ENCODE measurements around the gene OSBP2. TPM values are rescaled to one million over a fixed set of nuclear protein-coding genes. Genes with fewer than 3 reads are reported as not detected.

Gene OSBP2
- total RNA-seq, 4 donors from 2014 or later, result 3.3 to 7.7 (median 4.6) TPM; not detected in 1

DNA sequence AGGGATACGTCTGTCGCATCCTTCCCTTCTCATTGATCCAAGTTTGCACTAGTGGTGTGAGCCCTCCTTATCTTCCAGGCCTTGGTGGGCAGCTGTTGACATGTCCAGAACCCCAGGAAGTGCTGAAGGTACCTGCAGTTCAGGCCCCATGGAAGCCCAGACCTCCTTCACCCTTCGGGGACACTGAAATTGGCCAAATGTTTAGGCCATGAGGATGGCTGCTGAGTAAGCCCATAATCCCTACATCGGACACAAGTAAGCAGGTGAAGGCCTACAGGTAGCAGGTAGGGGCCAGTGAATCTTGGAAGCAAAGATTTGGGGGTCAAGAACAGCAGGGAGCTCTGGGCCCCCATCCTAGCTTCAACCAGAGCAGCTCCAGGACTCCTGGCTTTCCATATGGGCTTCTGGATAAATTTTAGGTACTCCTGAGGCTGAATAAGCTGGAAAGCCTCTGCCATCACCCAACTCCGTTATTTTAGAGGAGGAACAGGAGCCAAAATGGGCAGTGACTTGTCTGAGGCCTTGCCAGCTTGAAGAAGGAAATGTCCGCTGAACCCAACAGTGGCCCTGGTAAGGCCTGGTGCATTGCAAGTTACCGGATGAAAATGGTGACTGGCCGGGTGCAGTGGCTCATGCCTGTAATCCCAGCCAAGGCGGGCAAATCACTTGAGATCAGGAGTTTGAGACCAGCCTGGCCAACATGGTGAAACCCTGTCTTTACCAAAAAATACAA is 228.7 kb downstream of the OSBP2 start:
- intact Hi-C loops (cut with DNase I; ENCODE audit: low total_unique reads), result no loop called here
- DNase-seq, result no peak
- Histone ChIP-seq H3K4me3 (no peak overlapping the region), H3K27me3 (no peaks in the 10 kb centered on the region), H3K4me1 (no peaks in the 10 kb centered on the region), H3K9me3 (no peaks in the 10 kb centered on the region), H3K27ac (no peak overlapping the region), H3K36me3 (no peaks in the 10 kb centered on the region)
- TF ChIP-seq POLR2A (IDR thresholded peaks at IDR 0.05), result no peak
- TF ChIP-seq, protein P1, sequence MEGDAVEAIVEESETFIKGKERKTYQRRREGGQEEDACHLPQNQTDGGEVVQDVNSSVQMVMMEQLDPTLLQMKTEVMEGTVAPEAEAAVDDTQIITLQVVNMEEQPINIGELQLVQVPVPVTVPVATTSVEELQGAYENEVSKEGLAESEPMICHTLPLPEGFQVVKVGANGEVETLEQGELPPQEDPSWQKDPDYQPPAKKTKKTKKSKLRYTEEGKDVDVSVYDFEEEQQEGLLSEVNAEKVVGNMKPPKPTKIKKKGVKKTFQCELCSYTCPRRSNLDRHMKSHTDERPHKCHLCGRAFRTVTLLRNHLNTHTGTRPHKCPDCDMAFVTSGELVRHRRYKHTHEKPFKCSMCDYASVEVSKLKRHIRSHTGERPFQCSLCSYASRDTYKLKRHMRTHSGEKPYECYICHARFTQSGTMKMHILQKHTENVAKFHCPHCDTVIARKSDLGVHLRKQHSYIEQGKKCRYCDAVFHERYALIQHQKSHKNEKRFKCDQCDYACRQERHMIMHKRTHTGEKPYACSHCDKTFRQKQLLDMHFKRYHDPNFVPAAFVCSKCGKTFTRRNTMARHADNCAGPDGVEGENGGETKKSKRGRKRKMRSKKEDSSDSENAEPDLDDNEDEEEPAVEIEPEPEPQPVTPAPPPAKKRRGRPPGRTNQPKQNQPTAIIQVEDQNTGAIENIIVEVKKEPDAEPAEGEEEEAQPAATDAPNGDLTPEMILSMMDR (IDR thresholded peaks at IDR 0.05), result no peak

DNA sequence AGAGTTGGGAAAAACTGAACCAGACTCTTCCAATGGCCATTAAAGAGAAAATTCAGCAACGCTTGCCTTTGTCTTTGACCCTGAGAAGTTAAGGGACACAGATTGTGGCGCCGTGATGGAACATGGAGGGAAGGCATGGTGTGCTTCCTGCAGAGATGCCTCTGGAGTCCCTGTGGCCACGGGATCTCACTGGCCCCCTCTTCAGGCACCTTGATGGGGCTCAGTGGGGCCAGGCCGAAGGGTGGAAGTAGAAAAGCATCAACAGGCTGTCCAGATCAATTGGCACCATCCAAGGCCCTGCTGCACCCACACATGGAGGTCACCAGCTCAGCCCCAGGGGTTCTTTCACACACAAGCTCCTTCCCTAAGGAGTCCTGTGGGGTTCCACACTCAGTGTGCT is 231.0 kb downstream of the OSBP2 start:
- DNase-seq, result no peak
- H3K4me3 ChIP-seq, result no peak overlapping the region
- no peaks in the 10 kb centered on the region for H3K4me1 ChIP-seq
- H3K9me3 ChIP-seq, result no peaks in the 10 kb centered on the region
- H3K27ac ChIP-seq, result no peak overlapping the region
- H3K27me3 ChIP-seq, result no peaks in the 10 kb centered on the region
- no peak for TF ChIP-seq POLR2A (IDR thresholded peaks at IDR 0.05)
- TF ChIP-seq, protein P1 (IDR thresholded peaks at IDR 0.05), result no peak
- no peaks in the 10 kb centered on the region for H3K36me3 ChIP-seq
- intact Hi-C loops (cut with DNase I; ENCODE audit: low total_unique reads), result no loop called here

DNA sequence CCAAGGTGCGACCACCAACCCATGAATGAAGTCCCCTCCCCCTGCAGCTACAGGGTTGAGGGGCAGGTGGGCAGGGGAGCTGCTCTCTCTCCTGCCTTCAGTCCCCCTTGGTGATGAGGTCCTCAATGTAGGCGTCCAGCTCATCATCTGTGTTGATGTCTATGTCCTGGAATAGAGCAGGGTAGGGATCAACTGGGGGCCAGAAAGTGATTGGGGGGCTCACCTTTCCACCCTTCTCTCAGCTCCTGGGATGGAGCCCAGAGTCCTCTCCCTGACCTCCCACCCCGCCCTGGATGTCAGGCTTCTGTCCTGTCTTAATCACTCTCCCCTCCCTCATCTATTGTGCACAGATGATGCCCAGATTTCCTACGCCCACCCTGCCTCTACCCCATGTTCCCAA is 232.0 kb downstream of the OSBP2 start:
- Histone ChIP-seq H3K36me3 (no peaks in the 10 kb centered on the region), H3K9me3 (no peaks in the 10 kb centered on the region), H3K27me3 (no peaks in the 10 kb centered on the region), H3K27ac (no peak overlapping the region), H3K4me1 (no peaks in the 10 kb centered on the region), H3K4me3 (no peak overlapping the region)
- intact Hi-C loops (cut with DNase I; ENCODE audit: low total_unique reads), result no loop called here
- TF ChIP-seq, protein P1 (IDR thresholded peaks at IDR 0.05), result no peak
- TF ChIP-seq POLR2A (IDR thresholded peaks at IDR 0.05), result no peak
- DNase-seq, result no peak

DNA sequence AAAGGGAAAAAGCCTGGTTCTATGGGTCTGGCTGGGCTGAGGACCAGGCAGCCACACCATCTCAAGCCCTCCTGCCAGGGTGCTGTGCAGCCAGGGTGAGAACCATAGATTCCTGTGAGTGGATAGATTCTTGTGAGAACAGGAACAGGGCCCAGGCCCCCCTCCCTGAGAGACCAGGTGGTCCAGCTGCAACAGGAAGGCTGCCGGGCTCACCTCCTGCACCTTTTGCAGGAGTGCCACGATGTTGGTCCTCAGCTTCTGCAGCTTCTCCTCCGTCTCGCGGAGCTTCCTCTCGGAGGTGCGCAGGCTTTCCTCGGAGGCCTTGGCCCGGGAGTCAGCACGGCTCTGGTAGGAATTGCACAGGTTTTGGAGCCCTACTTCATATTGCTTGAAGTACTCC is 233.1 kb downstream of the OSBP2 start:
- TF ChIP-seq POLR2A (IDR thresholded peaks at IDR 0.05), result no peak
- TF ChIP-seq, protein P1 (IDR thresholded peaks at IDR 0.05), result no peak
- no peak for DNase-seq
- H3K27me3 ChIP-seq, result no peaks in the 10 kb centered on the region
- intact Hi-C loops (cut with DNase I; ENCODE audit: low total_unique reads), result no loop called here
- H3K4me1 ChIP-seq, result no peaks in the 10 kb centered on the region
- no peaks in the 10 kb centered on the region for H3K36me3 ChIP-seq
- H3K27ac ChIP-seq, result no peak overlapping the region
- no peaks in the 10 kb centered on the region for H3K9me3 ChIP-seq
- H3K4me3 ChIP-seq, result no peak overlapping the region

DNA sequence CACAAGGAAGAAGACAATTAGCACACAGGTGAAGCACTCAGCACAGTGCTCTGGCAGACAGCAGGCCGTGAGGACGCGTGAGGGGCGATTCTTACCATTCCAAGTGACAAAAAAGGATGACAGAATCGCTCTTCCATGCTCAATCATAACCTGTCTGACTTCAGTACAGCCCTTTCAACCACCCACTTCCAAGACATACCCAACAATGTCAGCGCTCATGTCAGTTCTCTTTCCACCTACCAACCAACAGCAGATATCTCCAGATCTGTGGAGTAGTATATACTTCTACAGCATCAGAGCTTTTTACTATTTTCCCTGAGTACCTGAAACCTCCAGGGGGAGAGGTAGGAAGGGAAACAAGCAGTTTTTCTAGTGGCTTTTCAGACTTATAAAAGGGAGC is 233.7 kb downstream of the OSBP2 start:
- Histone ChIP-seq H3K27me3 (no peaks in the 10 kb centered on the region), H3K27ac (no peak overlapping the region), H3K36me3 (no peaks in the 10 kb centered on the region), H3K4me3 (no peak overlapping the region), H3K9me3 (no peaks in the 10 kb centered on the region), H3K4me1 (no peaks in the 10 kb centered on the region)
- TF ChIP-seq POLR2A (IDR thresholded peaks at IDR 0.05), result no peak
- TF ChIP-seq, protein P1 (IDR thresholded peaks at IDR 0.05), result no peak
- intact Hi-C loops (cut with DNase I; ENCODE audit: low total_unique reads), result no loop called here
- DNase-seq, result no peak
